GM10266 (cell line): ENCODE results near the gene HCN1.

Experiments
- DNase-seq: peaks from one replicate; pipeline ENCODE4 v3.0.0; 2012; ENCODE audit errors: extremely low spot score
- CTCF ChIP-seq: IDR thresholded peaks from 2 replicates; pipeline ENCODE4 v1.5.1; 2012; ENCODE audit warnings: mild to moderate bottlenecking, low read depth; ENCODE audit not compliant: control insufficient read depth, insufficient read depth; ENCODE audit errors: missing control alignments

HCN1 gene

GRCh38 chr5:45694255-45694814 lies 1.8 kb downstream of the HCN1 start:
- no peak for DNase-seq
- no peak for TF ChIP-seq CTCF

- DNase-seq, result no peak
- TF ChIP-seq CTCF, result no peak
Measured at GRCh38 chr5:45692481-45692880, 3.7 kb downstream of the HCN1 start.

- TF ChIP-seq CTCF, result no peak
- no peak for DNase-seq
Measured at GRCh38 chr5:45691656-45692055, 4.5 kb downstream of the HCN1 start.

GRCh38 chr5:45687701-45688100 lies 8.5 kb downstream of the HCN1 start:
- no peak for TF ChIP-seq CTCF
- DNase-seq, result no peak

GRCh38 chr5:45686620-45687019 lies 9.6 kb downstream of the HCN1 start:
- no peak for DNase-seq
- TF ChIP-seq CTCF, result no peak

- no peak for TF ChIP-seq CTCF
- no peak for DNase-seq
Measured at GRCh38 chr5:45684118-45684517, 12.1 kb downstream of the HCN1 start.

DNA sequence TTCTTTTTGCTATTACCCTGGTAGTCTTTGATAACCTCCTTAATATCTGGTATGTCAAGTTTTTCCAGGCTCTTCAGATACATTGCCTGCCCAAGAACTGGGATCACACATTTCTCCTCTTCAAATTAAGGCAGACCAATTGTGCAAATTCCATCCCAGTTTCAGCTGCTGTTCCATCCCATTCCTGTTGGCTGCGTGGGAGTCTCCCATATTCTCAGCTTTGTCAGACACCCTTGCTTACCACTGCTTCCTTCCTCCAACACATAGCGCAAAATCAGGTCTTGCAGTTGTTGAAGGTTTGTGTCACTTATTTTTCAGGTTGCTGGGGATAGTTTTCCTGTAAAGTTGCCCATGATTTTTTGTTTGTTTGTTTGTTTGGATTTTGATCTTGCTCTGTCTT lies 15.2 kb downstream of the HCN1 start:
- no peak for TF ChIP-seq CTCF
- DNase-seq, result no peak

- no peak for TF ChIP-seq CTCF
Measured at GRCh38 chr5:45677524-45677923, 18.7 kb downstream of the HCN1 start.

More at GRCh38 chr5:45677524-45677923, 18.7 kb downstream of the HCN1 start:
- no peak for DNase-seq
